Measurements from ENCODE around the gene PALLD.
"Not testable (repeated sequence)": the region's sequence is repeated elsewhere in the genome, so short reads cannot be mapped to it uniquely, and the experiment has no call there.

PALLD gene

GRCh38 chr4:168498251-168498650 lies 1.4 kb downstream of the PALLD start:
- no peak for DNase-seq

GRCh38 chr4:168499241-168499640 lies 2.4 kb downstream of the PALLD start:
- no peak for DNase-seq

- no peak for DNase-seq
Measured at GRCh38 chr4:168501407-168501806, 4.6 kb downstream of the PALLD start.

GRCh38 chr4:168502861-168503260 lies 6.0 kb downstream of the PALLD start:
- no peak for DNase-seq

DNA sequence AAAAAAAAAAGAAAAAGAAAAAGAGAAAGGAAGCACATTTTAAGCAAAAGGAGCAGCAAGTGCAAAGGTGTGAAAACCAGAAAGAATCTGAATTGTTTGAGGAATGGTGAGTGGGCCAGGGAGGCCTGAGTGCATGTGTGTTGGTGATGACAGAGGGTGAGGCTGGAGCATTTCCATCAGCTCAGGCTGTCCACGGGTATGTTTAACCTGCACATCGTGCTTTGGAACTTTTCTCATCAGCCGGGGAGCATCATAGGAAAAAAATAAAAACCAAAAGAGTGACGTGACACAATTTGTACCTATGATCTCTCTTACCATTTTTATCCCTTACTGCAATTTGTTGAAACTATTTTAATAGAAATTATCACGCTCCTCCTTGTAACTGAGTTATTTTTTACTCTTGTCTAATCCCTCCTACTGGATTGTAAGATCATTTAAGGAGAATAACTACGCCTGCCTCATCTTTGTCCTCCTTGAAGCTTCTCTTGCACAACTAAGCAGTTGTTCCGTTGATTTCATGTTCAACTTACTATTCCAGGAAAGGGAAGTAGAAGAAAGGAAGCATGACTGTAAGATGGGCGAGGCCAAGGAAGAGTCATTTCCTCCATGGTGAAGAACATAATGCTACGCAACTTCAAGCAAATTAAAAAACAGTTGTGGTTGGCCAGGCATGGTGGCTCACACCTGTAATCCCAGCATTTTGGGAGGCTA lies 7.0 kb downstream of the PALLD start:
- DNase-seq = no peak

DNA sequence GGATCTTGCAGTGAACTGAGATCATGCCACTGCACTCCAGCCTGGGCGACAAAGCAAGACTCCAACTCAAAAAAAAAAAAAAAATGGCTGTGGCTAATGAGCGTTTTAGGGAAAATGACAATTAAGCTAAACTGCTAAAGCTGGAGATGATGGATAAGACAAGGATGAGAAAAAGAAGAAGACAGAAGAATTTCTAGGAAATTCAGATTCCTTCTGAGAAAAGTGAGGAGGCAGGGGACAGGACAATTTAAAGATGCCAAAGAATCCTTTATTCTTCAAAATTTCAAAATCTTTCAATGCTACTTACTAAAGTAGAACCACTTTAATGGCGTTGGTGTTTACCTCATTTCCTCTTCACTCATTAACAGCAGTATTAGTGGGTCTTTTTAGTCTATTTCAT lies 7.7 kb downstream of the PALLD start:
- DNase-seq = no peak

- no peak for DNase-seq
Measured at GRCh38 chr4:168506014-168506413, 9.2 kb downstream of the PALLD start.

GRCh38 chr4:168507178-168507815 lies 10.4 kb downstream of the PALLD start:
- no peak for DNase-seq

GRCh38 chr4:168508683-168509082 lies 11.8 kb downstream of the PALLD start:
- no peak for DNase-seq

GRCh38 chr4:168509786-168510185 lies 12.9 kb downstream of the PALLD start:
- DNase-seq = no peak

GRCh38 chr4:168511780-168512489 lies 15.1 kb downstream of the PALLD start:
- DNase-seq = no peak

DNA sequence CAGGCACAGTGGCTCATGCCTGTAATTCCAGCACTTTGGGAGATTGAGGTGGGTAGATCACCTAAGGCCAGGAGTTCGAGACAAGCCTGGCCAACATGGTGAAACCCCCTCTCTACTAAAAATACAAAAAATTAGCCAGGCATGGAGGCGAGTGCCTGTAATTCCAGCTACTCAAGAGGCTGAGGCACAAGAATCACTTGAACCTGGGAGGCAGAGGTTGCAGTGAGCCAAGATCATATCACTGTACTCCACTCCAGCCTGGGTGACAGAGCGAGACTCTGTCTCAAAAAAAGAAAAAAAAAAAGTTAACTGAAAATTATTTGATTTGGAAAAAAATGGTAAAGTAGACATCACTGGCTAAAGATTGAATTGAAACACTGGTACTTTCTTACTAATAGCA lies 17.0 kb downstream of the PALLD start:
- not testable (repeated sequence) for DNase-seq

GRCh38 chr4:168514249-168514852 lies 17.5 kb downstream of the PALLD start:
- no peak for DNase-seq

GRCh38 chr4:168515222-168516011 lies 18.6 kb downstream of the PALLD start:
- no peak for DNase-seq

DNA sequence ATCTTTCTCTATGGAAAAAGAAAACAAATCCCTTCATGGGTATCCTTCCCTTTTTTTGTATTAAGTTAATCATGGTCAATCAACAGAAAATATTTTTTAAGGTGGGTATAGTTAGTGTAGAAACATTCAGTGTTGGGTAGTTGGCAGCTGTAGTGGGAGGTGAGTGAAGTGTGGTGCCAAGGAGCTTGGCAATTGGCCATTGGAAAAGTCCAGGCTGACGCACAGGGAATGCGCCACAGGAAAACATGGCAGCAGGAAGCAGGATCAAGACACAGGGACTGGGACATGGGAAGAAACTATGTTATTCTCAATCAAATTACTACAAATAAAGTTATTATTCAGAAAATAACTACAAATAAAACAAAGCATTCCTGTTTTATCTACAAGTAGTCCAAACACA lies 20.0 kb downstream of the PALLD start:
- DNase-seq = no peak

- no peak for DNase-seq
Measured at GRCh38 chr4:168519576-168519975, 22.7 kb downstream of the PALLD start.

DNA sequence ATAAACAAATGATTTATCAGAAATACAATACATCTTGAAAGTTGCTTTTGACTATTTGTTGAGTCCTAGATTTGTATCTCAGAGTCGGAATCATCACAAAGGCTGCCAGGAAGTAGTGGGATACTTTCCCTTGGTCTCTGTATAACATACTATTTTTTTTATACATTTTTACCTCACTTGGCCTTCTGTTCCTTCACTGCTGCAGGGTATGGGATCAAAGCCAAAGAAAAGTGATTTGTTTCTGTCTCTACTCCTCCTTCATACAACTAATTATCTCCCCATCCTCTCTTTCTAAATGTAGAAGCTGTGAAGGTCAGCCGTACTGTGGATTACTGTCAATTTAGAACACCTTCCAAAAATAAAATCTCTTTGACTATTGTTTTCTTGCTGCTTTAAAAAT lies 24.9 kb downstream of the PALLD start:
- DNase-seq = no peak

- no peak for DNase-seq
Measured at GRCh38 chr4:168522356-168522755, 25.5 kb downstream of the PALLD start.

DNA sequence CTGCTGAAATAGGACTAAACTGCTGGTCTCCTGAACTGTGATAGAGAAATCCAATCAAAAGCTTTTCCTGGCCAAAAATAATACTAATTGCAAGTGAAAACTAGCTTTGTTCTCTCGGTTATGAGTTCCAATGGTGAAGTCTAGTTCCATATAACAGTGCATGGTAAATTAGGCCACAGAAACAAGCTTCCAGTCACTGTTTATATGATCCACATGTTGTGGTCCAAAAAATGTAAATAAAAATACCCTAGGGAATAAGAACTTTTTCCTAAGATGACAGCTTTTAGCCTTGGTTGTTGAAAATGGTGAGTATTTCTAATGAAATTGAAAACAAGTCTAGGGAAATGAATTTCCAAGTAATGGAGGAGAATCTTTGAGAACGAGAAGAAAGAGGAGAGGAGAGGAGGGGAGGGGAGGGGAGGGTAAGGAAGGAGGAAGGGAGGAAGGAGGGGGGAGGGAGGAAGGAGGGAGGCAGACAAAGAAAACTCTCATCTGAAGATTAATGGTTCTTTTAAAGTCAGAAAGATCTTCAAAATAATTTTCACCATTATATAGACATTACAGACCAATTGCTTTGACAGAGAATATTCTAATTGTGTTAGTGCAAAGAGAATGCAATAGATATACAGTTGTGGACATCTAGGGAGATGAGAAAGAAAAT lies 26.1 kb downstream of the PALLD start:
- no peak for DNase-seq

DNA sequence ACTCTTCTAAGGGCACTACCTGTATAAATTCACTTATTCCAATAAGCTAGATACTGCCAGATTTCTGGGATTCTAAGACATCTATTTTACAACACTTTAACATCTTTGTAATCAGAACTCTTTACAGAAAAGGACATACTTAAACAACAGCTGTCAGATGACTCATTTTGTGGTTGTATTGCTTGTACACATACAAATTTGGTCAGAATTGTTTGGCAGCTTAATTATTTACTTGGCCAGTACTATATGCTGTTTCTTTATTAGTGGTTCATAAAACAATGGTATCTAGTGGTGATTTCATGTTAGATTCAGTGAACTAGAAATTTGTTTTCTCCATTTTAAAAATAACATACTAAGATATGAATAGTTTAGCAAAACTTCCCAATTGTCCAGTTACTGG lies 27.2 kb downstream of the PALLD start:
- no peak for DNase-seq

- no peak for DNase-seq
Measured at GRCh38 chr4:168524897-168525296, 28.0 kb downstream of the PALLD start.

DNA sequence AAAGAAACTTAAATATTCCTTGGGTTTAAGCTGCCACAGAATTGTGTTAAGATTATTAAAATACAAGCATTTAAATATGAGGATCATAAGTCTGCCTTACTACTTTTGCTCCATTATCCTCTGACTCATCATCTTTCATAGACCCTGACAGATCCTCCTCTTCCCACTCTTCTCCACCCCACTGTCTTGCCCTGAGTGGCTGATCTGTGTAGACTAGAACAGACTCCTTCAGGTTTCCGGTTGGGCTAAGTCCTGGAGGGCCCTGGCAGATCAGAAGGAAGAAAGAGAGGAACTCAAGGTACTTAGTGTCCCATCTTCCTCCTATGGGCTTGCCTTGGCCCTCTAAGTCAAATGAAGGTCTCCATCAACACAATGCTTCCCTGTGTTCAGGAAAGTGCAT lies 30.7 kb downstream of the PALLD start:
- DNase-seq = no peak

Data from T1000 (cell line).